H9 (cell line): ENCODE results near the gene MSMP. TPM values are rescaled to one million over a fixed set of nuclear protein-coding genes. Genes with fewer than 3 reads are reported as not detected.

Experiments
- DNase-seq: peaks from one replicate; pipeline ENCODE4 v3.0.0-alpha.2; 2017
- H2AFZ ChIP-seq: one replicate; pipeline ENCODE4 v1.6.1; 2013; ENCODE audit warnings: mild to moderate bottlenecking, low read length, control low read depth, moderate library complexity
- H2AK5ac ChIP-seq: 2 replicates; pipeline ENCODE4 v1.6.1; 2013; ENCODE audit warnings: low read length, control low read depth, mixed read lengths; ENCODE audit not compliant: insufficient read length
- H2BK120ac ChIP-seq: one replicate; pipeline ENCODE4 v1.6.1; 2013; ENCODE audit warnings: low read depth, mild to moderate bottlenecking, low read length, control low read depth, inconsistent platforms; ENCODE audit not compliant: poor library complexity, severe bottlenecking
- H2BK12ac ChIP-seq: 2 replicates; pipeline ENCODE4 v1.6.1; 2013; ENCODE audit warnings: low read length, control low read depth, mixed read lengths, low read depth; ENCODE audit not compliant: insufficient read length
- H2BK15ac ChIP-seq: 2 replicates; pipeline ENCODE4 v1.6.1; 2013; ENCODE audit warnings: low read depth, low read length, control low read depth
- H2BK20ac ChIP-seq: one replicate; pipeline ENCODE4 v1.6.1; 2013; ENCODE audit warnings: low read depth, mild to moderate bottlenecking, low read length, control low read depth, inconsistent platforms; ENCODE audit not compliant: poor library complexity, severe bottlenecking
- H2BK5ac ChIP-seq: 2 replicates; pipeline ENCODE4 v1.6.1; 2013; ENCODE audit warnings: low read length, control low read depth, mixed read lengths; ENCODE audit not compliant: insufficient read length
- H3K14ac ChIP-seq: 2 replicates; pipeline ENCODE4 v1.6.1; 2013; ENCODE audit warnings: low read length, control low read depth; ENCODE audit not compliant: insufficient read depth
- H3K18ac ChIP-seq: 2 replicates; pipeline ENCODE4 v1.6.1; 2013; ENCODE audit warnings: low read depth, mild to moderate bottlenecking, mixed read lengths, low read length, control low read depth; ENCODE audit not compliant: insufficient read length
- H3K23ac ChIP-seq: 2 replicates; pipeline ENCODE4 v1.6.1; 2013; ENCODE audit warnings: low read length, control low read depth, mixed read lengths, low read depth; ENCODE audit not compliant: insufficient read length
- H3K23me2 ChIP-seq: 2 replicates; pipeline ENCODE4 v1.6.1; 2013; ENCODE audit warnings: low read depth, mild to moderate bottlenecking, mixed read lengths, low read length, control low read depth; ENCODE audit not compliant: insufficient read length, poor library complexity, severe bottlenecking
- H3K27ac ChIP-seq: 2 replicates; pipeline ENCODE4 v1.5.1; 2013; ENCODE audit warnings: low read length, control low read depth, mixed read lengths, low read depth; ENCODE audit not compliant: insufficient read length
- H3K27me3 ChIP-seq: 2 replicates; pipeline ENCODE4 v1.6.1; 2013; ENCODE audit warnings: low read length, control low read depth, inconsistent platforms; ENCODE audit not compliant: insufficient read depth
- H3K4ac ChIP-seq: 2 replicates; pipeline ENCODE4 v1.6.1; 2013; ENCODE audit warnings: low read depth, mild to moderate bottlenecking, control low read depth, inconsistent platforms, low read length, moderate library complexity
- H3K4me1 ChIP-seq: 2 replicates; pipeline ENCODE4 v1.6.1; 2013; ENCODE audit warnings: low read length, control low read depth, inconsistent platforms; ENCODE audit not compliant: insufficient read depth
- H3K4me2 ChIP-seq: 2 replicates; pipeline ENCODE4 v1.6.1; 2013; ENCODE audit warnings: low read length, control low read depth, mixed read lengths; ENCODE audit not compliant: insufficient read length, insufficient read depth
- H3K56ac ChIP-seq: 2 replicates; pipeline ENCODE4 v1.6.1; 2013; ENCODE audit warnings: low read depth, mild to moderate bottlenecking, mixed read lengths, low read length, control low read depth; ENCODE audit not compliant: insufficient read length
- H3K79me1 ChIP-seq: 2 replicates; pipeline ENCODE4 v1.6.1; 2013; ENCODE audit warnings: low read depth, mild to moderate bottlenecking, moderate library complexity, low read length, control low read depth, inconsistent platforms; ENCODE audit not compliant: insufficient read depth, poor library complexity, severe bottlenecking
- H3K79me2 ChIP-seq: 2 replicates; pipeline ENCODE4 v1.6.1; 2013; ENCODE audit warnings: low read length, control low read depth, inconsistent platforms; ENCODE audit not compliant: insufficient read depth
- H3K9ac ChIP-seq: 2 replicates; pipeline ENCODE4 v1.6.1; 2013; ENCODE audit warnings: low read length, control low read depth, mixed read lengths; ENCODE audit not compliant: insufficient read length; ENCODE audit errors: extremely low read depth
- H3K9me3 ChIP-seq: one replicate; pipeline ENCODE4 v1.6.1; 2013; ENCODE audit warnings: low read depth, low read length, inconsistent platforms; ENCODE audit not compliant: control insufficient read depth
- H3T11ph ChIP-seq: one replicate; pipeline ENCODE4 v1.6.1; 2013; ENCODE audit warnings: mild to moderate bottlenecking, low read length, control low read depth, inconsistent platforms
- H4K20me1 ChIP-seq: one replicate; pipeline ENCODE4 v1.6.1; 2013; ENCODE audit not compliant: control insufficient read depth, insufficient read length, insufficient read depth
- H4K5ac ChIP-seq: 2 replicates; pipeline ENCODE4 v1.6.1; 2013; ENCODE audit warnings: low read depth, mild to moderate bottlenecking, mixed read lengths, low read length, control low read depth; ENCODE audit not compliant: insufficient read length
- H4K8ac ChIP-seq: replicated peaks from 2 replicates; pipeline ENCODE4 v1.6.1; 2013; ENCODE audit warnings: low read length, control low read depth, mixed read lengths, low read depth; ENCODE audit not compliant: insufficient read length
- H4K91ac ChIP-seq: 2 replicates; pipeline ENCODE4 v1.6.1; 2013; ENCODE audit warnings: low read depth, mild to moderate bottlenecking, moderate library complexity, mixed read lengths, low read length, control low read depth; ENCODE audit not compliant: insufficient read length
- H3K27ac Mint-ChIP-seq, 3 experiments: 2 replicates in 2 of 3; 3 replicates in 1 of 3; pipeline ENCODE4 v1.8.0; 2020 to 2021; ENCODE audit warnings: mixed read lengths in 3 of 3, mild to moderate bottlenecking in 1 of 3, moderate library complexity in 1 of 3
- H3K27me3 Mint-ChIP-seq: 2 replicates; pipeline ENCODE4 v1.8.0; 2021; ENCODE audit warnings: low read depth, mild to moderate bottlenecking, moderate library complexity, mixed read lengths
- H3K36me3 Mint-ChIP-seq, 3 experiments: 2 replicates in 2 of 3; 3 replicates in 1 of 3; pipeline ENCODE4 v1.8.0; 2020 to 2021; ENCODE audit warnings: low read depth in 3 of 3, mixed read lengths in 3 of 3; ENCODE audit not compliant: insufficient read depth in 1 of 3
- H3K4me1 Mint-ChIP-seq, 2 experiments: 2 replicates each; pipeline ENCODE4 v1.8.0; 2020; ENCODE audit warnings: mixed read lengths in 2 of 2
- H3K4me3 Mint-ChIP-seq, 2 experiments: 2 replicates in 1 of 2; 3 replicates in 1 of 2; pipeline ENCODE4 v1.8.0; 2020 to 2021; ENCODE audit warnings: mild to moderate bottlenecking in 2 of 2, mixed read lengths in 2 of 2, moderate library complexity in 1 of 2
- H3K9me3 Mint-ChIP-seq, 2 experiments: 2 replicates in 1 of 2; 3 replicates in 1 of 2; pipeline ENCODE4 v1.8.0; 2020; ENCODE audit warnings: mild to moderate bottlenecking in 2 of 2, mixed read lengths in 2 of 2, moderate library complexity in 1 of 2
- WGBS: extraction: QIAGEN DNeasy Blood & Tissue Kit; methylation state at CpG from one replicate; pipeline ENCODE4 v1.1.7; 2013; ENCODE audit warnings: missing lambda C conversion rate, low lambda C conversion rate, mixed read lengths; ENCODE audit not compliant: insufficient read length; ENCODE audit errors: extremely low coverage; 5-methylcytosine and 5-hydroxymethylcytosine counted together
- total RNA-seq: library from RNA; stranded (reverse); gene quantifications from 2 replicates; pipeline ENCODE4 v1.2.1, GENCODE V29; 2021
- TF ChIP-seq, protein P1 (sequence below): fragments of 200-600 bp; sonication (generic); conservative IDR thresholded peaks from 3 replicates; pipeline ENCODE4 v1.8.0; 2021; ENCODE audit warnings: antibody characterized with exemption, mild to moderate bottlenecking

The MSMP gene
- total RNA-seq, 1 experiment from 2014 or later = 0.83 TPM

DNA sequence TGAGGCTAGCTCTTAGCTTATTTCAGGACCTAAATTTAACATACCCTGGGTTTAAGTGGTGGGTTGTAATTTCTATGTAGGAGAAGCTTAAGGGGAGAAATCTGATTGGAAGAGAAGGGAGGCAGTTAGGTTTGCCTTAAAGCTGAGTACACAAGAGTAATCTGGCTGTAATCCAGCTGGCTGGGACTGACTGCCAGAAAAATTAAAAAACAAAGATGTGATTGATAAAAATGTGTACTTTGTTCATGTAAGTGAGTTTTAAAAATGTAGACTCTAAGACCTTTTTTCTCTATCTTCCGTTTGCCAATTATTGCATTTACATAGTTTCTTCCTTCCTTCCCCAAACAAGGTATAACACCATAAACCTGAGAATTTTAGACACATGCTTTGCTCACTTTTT, 17.5 kb upstream of the MSMP start:
- TF ChIP-seq, protein P1, sequence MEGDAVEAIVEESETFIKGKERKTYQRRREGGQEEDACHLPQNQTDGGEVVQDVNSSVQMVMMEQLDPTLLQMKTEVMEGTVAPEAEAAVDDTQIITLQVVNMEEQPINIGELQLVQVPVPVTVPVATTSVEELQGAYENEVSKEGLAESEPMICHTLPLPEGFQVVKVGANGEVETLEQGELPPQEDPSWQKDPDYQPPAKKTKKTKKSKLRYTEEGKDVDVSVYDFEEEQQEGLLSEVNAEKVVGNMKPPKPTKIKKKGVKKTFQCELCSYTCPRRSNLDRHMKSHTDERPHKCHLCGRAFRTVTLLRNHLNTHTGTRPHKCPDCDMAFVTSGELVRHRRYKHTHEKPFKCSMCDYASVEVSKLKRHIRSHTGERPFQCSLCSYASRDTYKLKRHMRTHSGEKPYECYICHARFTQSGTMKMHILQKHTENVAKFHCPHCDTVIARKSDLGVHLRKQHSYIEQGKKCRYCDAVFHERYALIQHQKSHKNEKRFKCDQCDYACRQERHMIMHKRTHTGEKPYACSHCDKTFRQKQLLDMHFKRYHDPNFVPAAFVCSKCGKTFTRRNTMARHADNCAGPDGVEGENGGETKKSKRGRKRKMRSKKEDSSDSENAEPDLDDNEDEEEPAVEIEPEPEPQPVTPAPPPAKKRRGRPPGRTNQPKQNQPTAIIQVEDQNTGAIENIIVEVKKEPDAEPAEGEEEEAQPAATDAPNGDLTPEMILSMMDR = no peak
- H3K23ac ChIP-seq = no peak overlapping the region
- no peak overlapping the region for H2AFZ ChIP-seq
- Mint-ChIP-seq H3K9me3 (no peaks in the 10 kb centered on the region), H3K4me3 (no peak overlapping the region), H3K4me1 (peaks cover 15 to 19% of the 10 kb centered on the region in 2 experiments), H3K36me3 (no peaks in the 10 kb centered on the region), H3K27ac (no peak overlapping the region), H3K27me3 (no peaks in the 10 kb centered on the region)
- H4K8ac ChIP-seq = no peak overlapping the region
- peaks cover 4% of the 10 kb centered on the region; the same call in 1 of the 2 replicates for H3K4me1 ChIP-seq
- no peak overlapping the region for H3K4ac ChIP-seq
- DNase-seq = no peak
- H2BK5ac ChIP-seq = no peak overlapping the region
- H2AK5ac ChIP-seq = no peak overlapping the region
- no peak overlapping the region for H3T11ph ChIP-seq
- no peak overlapping the region for H3K27ac ChIP-seq
- no peak overlapping the region for H3K56ac ChIP-seq
- H2BK120ac ChIP-seq = no peak overlapping the region
- H3K9me3 ChIP-seq = no peaks in the 10 kb centered on the region
- no peak overlapping the region for H3K14ac ChIP-seq
- no peak overlapping the region for H2BK15ac ChIP-seq
- no peak overlapping the region for H4K5ac ChIP-seq
- no peaks in the 10 kb centered on the region for H3K27me3 ChIP-seq
- no peak overlapping the region for H2BK20ac ChIP-seq
- no peak overlapping the region for H4K91ac ChIP-seq
- H3K79me1 ChIP-seq = no peaks in the 10 kb centered on the region
- no peaks in the 10 kb centered on the region for H3K23me2 ChIP-seq
- H3K18ac ChIP-seq = no peak overlapping the region
- no peaks in the 10 kb centered on the region for H3K79me2 ChIP-seq
- H2BK12ac ChIP-seq = no peak overlapping the region
- no peak overlapping the region for H3K9ac ChIP-seq
- H3K4me2 ChIP-seq = no peak overlapping the region
- H4K20me1 ChIP-seq = no peaks in the 10 kb centered on the region
- WGBS = no CpG with 5 or more reads among the region's 1 CpG
